ENCODE data around the gene MYPN. TPM values are rescaled to one million over a fixed set of nuclear protein-coding genes. Genes with fewer than 3 reads are reported as not detected.
"Not testable (repeated sequence)": the region's sequence is repeated elsewhere in the genome, so short reads cannot be mapped to it uniquely, and the experiment has no call there.

The MYPN gene
- total and polyA plus RNA-seq, 2 donors (not counting 1 experiment from before 2014, with no cell fraction given) = not detected

GRCh38 chr10:68242051-68242450 is 132.8 kb downstream of the MYPN start:
- H3K9ac ChIP-seq (ENCODE audit: low read length) = no peak overlapping the region
- H3K27me3 ChIP-seq (replicated peaks in 1 of 4; ENCODE audit: control extremely low read depth in 1 of 4, control insufficient read depth in 3 of 4, insufficient read depth in 4 of 4, low read length in 3 of 4) = peaks cover 0 to 3% (median 0%) of the 10 kb centered on the region in 4 experiments
- H3K4me1 Mint-ChIP-seq = no peaks in the 10 kb centered on the region
- H3K27ac Mint-ChIP-seq = no peak overlapping the region
- WGBS (ENCODE audit: insufficient coverage) = 100% methylated on average over 1 of the region's 2 CpGs
- H3K9me3 ChIP-seq (ENCODE audit: control extremely low read depth in 1 of 3, control insufficient read depth in 2 of 3, insufficient read depth in 1 of 3, low read length in 2 of 3) = no peaks in the 10 kb centered on the region
- H3K9me3 Mint-ChIP-seq (ENCODE audit: insufficient read depth) = no peaks in the 10 kb centered on the region
- no peak overlapping the region for H3K4me3 Mint-ChIP-seq
- no peak overlapping the region for H3K4me3 ChIP-seq (ENCODE audit: control extremely low read depth in 1 of 5, extremely low read depth in 1 of 5, insufficient read depth in 1 of 5, low read depth in 2 of 5, low read length in 4 of 5)
- CTCF ChIA-PET = no interaction called here
- no peaks in the 10 kb centered on the region for H3K4me1 ChIP-seq (ENCODE audit: control insufficient read depth in 2 of 2, insufficient read depth in 2 of 2, low read length in 2 of 2)
- POLR2A ChIA-PET = no interaction called here
- DNase-seq (no peak), ATAC-seq (ENCODE audit: low read depth) (no peak)
- intact Hi-C loops (cut with micrococcal nuclease) = no loop called here
- TF ChIP-seq EZH2 (IDR thresholded peaks at IDR 0.05; ENCODE audit: borderline replicate concordance, insufficient read depth, low read depth, low read length, poor library complexity, severe bottlenecking) = no peak
- no peak for TF ChIP-seq CTCF (IDR thresholded peaks at IDR 0.05)
- no peaks in the 10 kb centered on the region for H3K27me3 Mint-ChIP-seq
- no peaks in the 10 kb centered on the region for H3K36me3 ChIP-seq (replicated peaks in 1 of 2; ENCODE audit: control extremely low read depth in 1 of 2, control insufficient read depth in 1 of 2, extremely low read depth in 1 of 2, insufficient read depth in 2 of 2, low read length in 1 of 2)
- no peaks in the 10 kb centered on the region for H4K20me1 ChIP-seq (ENCODE audit: control insufficient read depth, insufficient read depth, low read length, poor library complexity, severe bottlenecking)
- no peaks in the 10 kb centered on the region for H3K79me2 ChIP-seq (ENCODE audit: control insufficient read depth, insufficient read depth, low read length)
- H3K27ac ChIP-seq (ENCODE audit: low read length in 2 of 2) = no peak overlapping the region
- no peak overlapping the region for H3K4me2 ChIP-seq (replicated peaks; ENCODE audit: low read depth, low read length, poor library complexity, severe bottlenecking)
- no peak overlapping the region for H2AFZ ChIP-seq (ENCODE audit: insufficient read depth, low read depth, low read length, poor library complexity, severe bottlenecking)

- ATAC-seq (ENCODE audit: low read depth); intact Hi-C loops (cut with micrococcal nuclease): not testable (repeated sequence)
Measured at GRCh38 chr10:68246397-68246796, 137.1 kb downstream of the MYPN start.

More at GRCh38 chr10:68246397-68246796, 137.1 kb downstream of the MYPN start:
- H4K20me1 ChIP-seq (ENCODE audit: control insufficient read depth, insufficient read depth, low read length, poor library complexity, severe bottlenecking); H3K4me3 Mint-ChIP-seq; H3K27me3 Mint-ChIP-seq; H3K4me2 ChIP-seq (replicated peaks; ENCODE audit: low read depth, low read length, poor library complexity, severe bottlenecking); H3K27ac Mint-ChIP-seq; H3K36me3 ChIP-seq (replicated peaks in 1 of 2; ENCODE audit: control extremely low read depth in 1 of 2, control insufficient read depth in 1 of 2, extremely low read depth in 1 of 2, insufficient read depth in 2 of 2, low read length in 1 of 2); H3K9ac ChIP-seq (ENCODE audit: low read length); H3K79me2 ChIP-seq (ENCODE audit: control insufficient read depth, insufficient read depth, low read length); H3K9me3 ChIP-seq (ENCODE audit: control extremely low read depth in 1 of 3, control insufficient read depth in 2 of 3, insufficient read depth in 1 of 3, low read length in 2 of 3); H3K27ac ChIP-seq (ENCODE audit: low read length in 2 of 2); H2AFZ ChIP-seq (ENCODE audit: insufficient read depth, low read depth, low read length, poor library complexity, severe bottlenecking); H3K4me3 ChIP-seq (ENCODE audit: control extremely low read depth in 1 of 5, extremely low read depth in 1 of 5, insufficient read depth in 1 of 5, low read depth in 2 of 5, low read length in 4 of 5); H3K4me1 Mint-ChIP-seq; POLR2A ChIA-PET; H3K4me1 ChIP-seq (ENCODE audit: control insufficient read depth in 2 of 2, insufficient read depth in 2 of 2, low read length in 2 of 2); H3K27me3 ChIP-seq (replicated peaks in 1 of 4; ENCODE audit: control extremely low read depth in 1 of 4, control insufficient read depth in 3 of 4, insufficient read depth in 4 of 4, low read length in 3 of 4); DNase-seq; H3K9me3 Mint-ChIP-seq (ENCODE audit: insufficient read depth): not testable (repeated sequence)
- 100% methylated on average over 5 of the region's 7 CpGs for WGBS (ENCODE audit: insufficient coverage)
- CTCF ChIA-PET = interaction anchor here (1.5 kb wide), 1 partner anchor 34 kb away, joined by 3 read pairs; no protein-coding TSS in a partner anchor

Measured in B cell (primary cell).